ENCODE results near the gene HSPA9.

The HSPA9 gene

GRCh38 chr5:138580777-138581176, 5.6 kb upstream of the HSPA9 start:
- TF ChIP-seq CTCF (IDR thresholded peaks at IDR 0.05; ENCODE audit: low read length, missing control alignments) = no peak
- DNase-seq (ENCODE audit: low read depth) = no peak
- no peak overlapping the region for H3K4me3 ChIP-seq (replicated peaks; ENCODE audit: low read depth, low read length)

- H3K4me3 ChIP-seq (replicated peaks; ENCODE audit: low read depth, low read length) = no peak overlapping the region
- TF ChIP-seq CTCF (IDR thresholded peaks at IDR 0.05; ENCODE audit: low read length, missing control alignments) = no peak
- DNase-seq (ENCODE audit: low read depth) = no peak
Measured at GRCh38 chr5:138580001-138580400, 4.8 kb upstream of the HSPA9 start.

GRCh38 chr5:138579517-138579863, 4.3 kb upstream of the HSPA9 start:
- H3K4me3 ChIP-seq (replicated peaks; ENCODE audit: low read depth, low read length) = no peak overlapping the region
- no peak for DNase-seq (ENCODE audit: low read depth)
- no peak for TF ChIP-seq CTCF (IDR thresholded peaks at IDR 0.05; ENCODE audit: low read length, missing control alignments)

GRCh38 chr5:138577452-138577851, 2.3 kb upstream of the HSPA9 start:
- TF ChIP-seq CTCF (IDR thresholded peaks at IDR 0.05; ENCODE audit: low read length, missing control alignments) = no peak
- H3K4me3 ChIP-seq (replicated peaks; ENCODE audit: low read depth, low read length) = no peak overlapping the region
- no peak for DNase-seq (ENCODE audit: low read depth)

GRCh38 chr5:138574744-138575193, 432 bp downstream of the HSPA9 start:
- no peak for DNase-seq (ENCODE audit: low read depth)
- no peak for TF ChIP-seq CTCF (IDR thresholded peaks at IDR 0.05; ENCODE audit: low read length, missing control alignments)
- peak overlapping the region; percentile 73 for H3K4me3 ChIP-seq (replicated peaks; ENCODE audit: low read depth, low read length)

GRCh38 chr5:138573949-138574670, 1.1 kb downstream of the HSPA9 start:
- no peak for DNase-seq (ENCODE audit: low read depth)
- H3K4me3 ChIP-seq (replicated peaks; ENCODE audit: low read depth, low read length) = peak overlapping the region; percentile 73
- TF ChIP-seq CTCF (IDR thresholded peaks at IDR 0.05; ENCODE audit: low read length, missing control alignments) = no peak

GRCh38 chr5:138573223-138573622, 2.0 kb downstream of the HSPA9 start:
- no peak overlapping the region for H3K4me3 ChIP-seq (replicated peaks; ENCODE audit: low read depth, low read length)
- TF ChIP-seq CTCF (IDR thresholded peaks at IDR 0.05; ENCODE audit: low read length, missing control alignments) = no peak
- no peak for DNase-seq (ENCODE audit: low read depth)
